Neural progenitor cell (in vitro differentiated cells): ENCODE data around the gene FARS2.

Experiments
- CTCF ChIP-seq: fragments of 200-600 bp; sonication (generic); IDR thresholded peaks from 2 replicates; pipeline ENCODE4 v1.5.1; 2017; ENCODE audit warnings: antibody characterized with exemption, mild to moderate bottlenecking
- EZH2 ChIP-seq: fragments of 200-600 bp; sonication (generic); IDR thresholded peaks from 2 replicates; pipeline ENCODE4 v1.6.1; 2017; ENCODE audit warnings: antibody characterized with exemption, mild to moderate bottlenecking, moderate library complexity
- EZH2phosphoT487 ChIP-seq: fragments of 200-600 bp; sonication (generic); IDR thresholded peaks from 2 replicates; pipeline ENCODE4 v1.6.1; 2017; ENCODE audit warnings: antibody characterized with exemption

GRCh38 chr6:5566718-5567117 lies 305.4 kb downstream of the FARS2 start:
- TF ChIP-seq EZH2 (no peak), CTCF (no peak), EZH2phosphoT487 (no peak)
